GM19043 (cell line): ENCODE measurements around the gene UGT1A3.
"Not testable (repeated sequence)": the region's sequence is repeated elsewhere in the genome, so short reads cannot be mapped to it uniquely, and the experiment has no call there.

Experiments used
- ATAC-seq: cut with Tn5 transposase; IDR thresholded peaks from one replicate; pipeline ENCODE4 v1.9.1; 2021; ENCODE audit warnings: low read depth; ENCODE audit not compliant: unreplicated experiment

The UGT1A3 gene

DNA sequence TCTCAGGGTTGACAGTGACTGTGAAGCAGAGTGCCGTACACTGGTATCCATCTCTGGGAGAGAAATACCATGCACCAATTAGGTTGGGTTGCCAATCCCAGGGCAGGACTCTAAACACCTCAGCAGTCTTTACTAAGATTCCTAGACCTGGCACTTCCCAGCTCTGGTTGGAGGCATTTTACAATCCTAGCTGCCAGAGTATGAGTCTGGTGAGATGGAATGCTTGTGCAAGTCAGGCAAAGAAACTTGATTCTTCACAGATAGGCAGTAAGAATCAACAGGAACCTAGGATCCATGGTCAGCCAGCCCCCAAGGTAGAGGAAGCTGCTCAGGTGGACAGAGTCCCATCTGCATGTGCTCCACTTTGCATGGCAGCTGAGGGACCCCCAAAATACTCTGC lies 22.1 kb upstream of the UGT1A3 start:
- no peak for ATAC-seq

DNA sequence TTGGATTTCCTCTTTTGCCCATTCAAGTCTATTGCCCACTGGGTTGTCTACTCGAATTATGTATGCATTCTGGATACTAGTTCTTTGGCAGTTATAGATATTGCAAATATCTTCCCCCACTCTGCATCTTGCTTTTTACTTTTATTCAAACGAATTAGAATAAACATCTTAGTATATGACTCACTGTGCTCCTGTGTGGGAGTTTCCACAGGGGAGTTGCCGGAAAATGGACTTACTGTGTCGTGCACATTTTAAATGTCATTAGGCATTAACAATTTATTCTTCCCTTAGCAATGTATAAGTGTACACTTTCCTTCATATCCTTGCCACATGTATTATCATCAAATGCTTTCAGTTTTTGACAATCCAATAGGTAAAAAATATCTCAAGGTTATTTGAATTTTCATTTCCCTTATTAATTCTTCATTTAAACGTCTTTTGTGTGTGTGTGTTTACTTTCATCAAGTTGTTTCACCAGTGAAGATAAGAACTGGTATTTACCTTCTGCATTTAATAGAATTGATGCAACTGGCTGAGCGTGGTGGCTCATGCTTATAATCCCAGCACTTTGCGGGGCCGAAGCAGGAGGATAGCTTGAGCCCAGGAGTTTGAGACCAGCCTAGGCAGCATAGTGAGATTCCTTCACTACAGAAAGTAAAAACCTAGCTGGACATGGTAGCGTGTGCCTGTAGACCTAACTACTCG lies 20.8 kb upstream of the UGT1A3 start:
- no peak for ATAC-seq

DNA sequence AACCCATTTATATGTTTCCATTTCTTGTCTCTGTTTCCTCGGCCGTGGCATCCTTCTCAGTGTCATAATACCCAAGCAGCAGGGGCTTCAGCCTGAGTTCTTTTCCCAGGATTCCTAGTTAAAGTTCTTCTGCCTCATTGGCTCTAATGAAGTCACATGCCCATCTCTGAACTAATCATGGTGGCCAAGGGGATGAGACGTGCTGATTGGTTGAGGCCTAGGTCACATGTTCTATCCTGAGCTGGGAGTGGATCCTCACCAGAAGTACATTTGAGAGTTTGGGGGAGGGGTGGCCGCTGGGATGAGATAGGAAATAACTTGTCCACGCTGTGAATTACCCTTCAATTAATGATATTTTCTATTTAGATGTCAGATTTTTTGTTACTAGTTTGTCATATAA lies 19.9 kb upstream of the UGT1A3 start:
- ATAC-seq: no peak

DNA sequence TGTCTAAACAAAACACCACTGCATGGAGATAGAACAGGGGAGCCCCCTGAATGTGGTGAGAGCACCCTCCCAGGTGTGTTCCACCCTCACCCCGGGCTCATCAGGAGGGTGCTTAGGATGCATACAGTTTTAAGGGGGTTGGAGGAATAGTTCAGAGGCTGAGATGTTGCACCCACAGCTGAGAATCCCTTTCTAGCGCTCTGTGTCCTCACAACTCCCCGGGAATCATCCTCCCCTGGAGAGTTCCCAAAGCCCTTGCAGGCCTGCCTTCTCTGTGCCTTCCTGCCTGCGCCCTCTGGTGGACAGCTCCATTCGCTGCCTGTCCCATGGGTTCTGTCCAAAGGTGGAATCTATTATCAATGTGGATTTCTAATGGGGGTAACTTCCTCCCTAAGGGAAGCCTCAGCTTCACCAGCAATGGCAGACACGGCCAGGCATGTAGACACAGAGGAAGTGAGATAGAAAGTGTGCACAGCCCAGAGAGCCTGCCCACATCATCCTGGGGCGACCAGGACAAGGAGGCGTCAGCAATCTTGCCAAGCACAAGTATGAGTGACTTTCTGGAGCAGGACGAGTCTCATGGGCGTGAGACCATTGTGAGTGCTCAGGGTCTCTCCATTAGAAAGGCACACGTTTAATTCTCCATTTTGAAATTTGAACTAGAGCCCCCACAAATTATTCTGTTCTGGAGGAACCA lies 17.4 kb upstream of the UGT1A3 start:
- ATAC-seq: no peak

DNA sequence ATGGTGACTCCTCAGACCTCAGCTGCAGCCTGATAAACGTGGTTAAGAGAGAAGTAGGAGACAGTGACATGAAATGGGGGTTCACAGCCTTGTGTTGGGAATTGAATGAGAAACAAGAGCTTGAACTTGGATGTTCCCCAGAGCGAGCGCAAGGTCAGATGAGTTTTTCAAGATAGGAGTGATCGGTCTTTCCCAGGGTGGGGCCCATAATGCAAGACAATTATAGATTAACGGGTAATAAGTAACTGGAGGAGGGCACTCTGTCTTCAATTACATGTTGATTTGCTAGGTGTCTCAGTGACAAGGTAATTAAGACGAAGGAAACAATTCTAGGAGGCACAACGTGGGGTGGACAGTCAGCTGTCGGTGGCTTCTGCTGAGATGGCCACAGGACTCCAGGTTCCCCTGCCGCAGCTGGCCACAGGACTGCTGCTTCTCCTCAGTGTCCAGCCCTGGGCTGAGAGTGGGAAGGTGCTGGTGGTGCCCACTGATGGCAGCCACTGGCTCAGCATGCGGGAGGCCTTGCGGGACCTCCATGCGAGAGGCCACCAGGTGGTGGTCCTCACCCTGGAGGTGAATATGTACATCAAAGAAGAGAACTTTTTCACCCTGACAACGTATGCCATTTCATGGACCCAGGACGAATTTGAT lies 16.1 kb upstream of the UGT1A3 start, which contains the start of gene UGT1A5:
TSS of gene UGT1A5 (plus strand) at position 297 of the 651 bp plus-strand sequence. CDS start at position 382, 85 bp downstream.
- ATAC-seq: no peak

DNA sequence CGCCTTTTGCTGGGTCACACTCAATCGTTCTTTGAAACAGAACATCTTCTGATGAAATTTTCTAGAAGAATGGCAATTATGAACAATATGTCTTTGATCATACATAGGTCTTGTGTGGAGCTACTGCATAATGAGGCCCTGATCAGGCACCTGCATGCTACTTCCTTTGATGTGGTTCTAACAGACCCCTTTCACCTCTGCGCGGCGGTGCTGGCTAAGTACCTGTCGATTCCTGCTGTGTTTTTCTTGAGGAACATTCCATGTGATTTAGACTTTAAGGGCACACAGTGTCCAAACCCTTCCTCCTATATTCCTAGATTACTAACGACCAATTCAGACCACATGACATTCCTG lies 15.6 kb upstream of the UGT1A3 start:
- no peak for ATAC-seq

DNA sequence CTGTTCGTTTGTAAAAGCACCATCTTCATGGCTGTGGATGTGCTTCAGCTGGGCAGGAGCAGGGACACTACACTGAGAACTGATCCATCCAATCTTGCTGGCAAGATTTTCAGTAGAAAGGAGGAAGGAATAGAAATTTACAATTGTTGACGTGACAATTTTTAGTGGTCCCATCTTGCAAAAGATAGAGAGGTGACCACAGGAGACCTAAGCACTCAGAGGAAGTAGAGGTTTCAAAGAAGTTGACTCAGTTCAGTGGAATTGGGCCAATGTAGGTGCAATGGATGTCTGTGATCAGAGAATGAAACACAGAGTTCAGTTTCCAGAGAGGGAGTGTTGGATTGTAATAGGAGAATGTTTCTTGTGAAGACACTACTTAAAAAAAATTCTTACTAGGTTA lies 14.7 kb upstream of the UGT1A3 start:
- no peak for ATAC-seq

DNA sequence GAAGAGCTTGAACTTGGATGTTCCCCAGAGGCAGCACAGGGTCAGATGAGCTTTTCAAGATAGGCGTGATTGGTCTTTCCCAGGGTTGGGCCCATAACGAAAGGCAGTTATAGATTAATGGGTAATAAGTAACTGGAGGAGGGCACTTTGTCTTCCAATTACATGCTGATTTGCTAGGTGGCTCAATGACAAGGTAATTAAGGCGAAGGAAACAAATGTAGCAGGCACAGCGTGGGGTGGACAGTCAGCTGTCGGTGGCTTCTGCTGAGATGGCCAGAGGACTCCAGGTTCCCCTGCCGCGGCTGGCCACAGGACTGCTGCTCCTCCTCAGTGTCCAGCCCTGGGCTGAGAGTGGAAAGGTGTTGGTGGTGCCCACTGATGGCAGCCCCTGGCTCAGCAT lies 10.3 kb upstream of the UGT1A3 start, which contains the start of gene UGT1A4:
TSS of gene UGT1A4 (plus strand) at position 185 of the 400 bp plus-strand sequence. CDS start at position 270, 85 bp downstream.
- ATAC-seq: no peak

DNA sequence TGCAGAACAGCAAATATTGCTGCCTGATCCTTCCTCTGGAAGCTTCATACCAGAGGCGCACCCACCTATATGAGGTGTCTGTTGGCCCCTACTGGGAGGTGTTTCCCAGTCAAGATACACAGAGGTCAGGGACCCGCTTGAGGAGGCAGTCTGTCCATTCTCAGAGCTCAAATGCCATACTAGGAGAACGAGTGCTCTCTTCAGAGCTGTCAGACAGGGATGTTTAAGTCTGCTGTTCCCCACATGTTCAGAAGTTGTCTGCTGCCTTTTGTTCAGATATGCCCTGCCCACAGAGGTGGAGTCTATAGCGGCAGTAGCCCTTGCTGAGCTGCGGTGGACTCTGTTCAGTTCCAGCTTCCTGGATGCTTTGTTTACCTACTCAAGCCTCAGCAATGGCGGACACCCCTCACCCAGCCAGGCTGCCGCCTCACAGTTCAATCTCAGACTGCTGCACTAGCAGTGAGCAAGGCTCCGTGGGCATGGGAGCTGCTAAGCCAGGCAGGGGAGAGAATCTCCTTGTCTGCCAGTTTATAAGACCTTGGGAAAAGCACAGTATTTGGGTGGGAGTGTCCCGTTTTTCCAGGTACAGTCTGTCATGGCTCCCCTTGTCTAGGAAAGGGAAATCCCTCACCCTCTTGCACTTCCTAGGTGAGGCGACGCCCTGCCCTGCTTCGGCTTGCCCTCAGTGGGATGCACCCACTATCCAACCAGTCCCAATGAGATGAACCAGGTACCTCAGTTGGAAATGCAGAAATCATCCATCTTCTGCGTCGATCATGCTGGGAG lies 8.2 kb downstream of the UGT1A3 start:
- not testable (repeated sequence) for ATAC-seq

DNA sequence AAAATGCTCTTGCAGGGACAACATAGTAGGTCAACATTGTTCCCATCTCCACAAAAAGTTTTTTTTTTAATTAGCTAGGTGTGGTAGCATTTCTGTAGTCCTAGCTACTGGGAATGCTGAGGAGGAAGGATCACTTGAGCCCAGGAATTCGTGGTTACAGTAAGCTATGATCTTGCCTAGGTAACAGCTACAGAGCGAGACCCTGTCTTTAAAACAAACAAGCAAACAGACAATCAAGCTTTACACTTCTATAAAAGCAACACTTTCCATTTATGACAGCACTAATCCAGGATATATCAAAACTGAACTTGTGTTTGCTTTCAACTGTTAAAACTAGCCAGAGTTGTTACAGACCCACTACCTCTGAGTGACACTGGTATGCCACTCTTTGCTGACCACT lies 12.0 kb downstream of the UGT1A3 start:
- no peak for ATAC-seq

DNA sequence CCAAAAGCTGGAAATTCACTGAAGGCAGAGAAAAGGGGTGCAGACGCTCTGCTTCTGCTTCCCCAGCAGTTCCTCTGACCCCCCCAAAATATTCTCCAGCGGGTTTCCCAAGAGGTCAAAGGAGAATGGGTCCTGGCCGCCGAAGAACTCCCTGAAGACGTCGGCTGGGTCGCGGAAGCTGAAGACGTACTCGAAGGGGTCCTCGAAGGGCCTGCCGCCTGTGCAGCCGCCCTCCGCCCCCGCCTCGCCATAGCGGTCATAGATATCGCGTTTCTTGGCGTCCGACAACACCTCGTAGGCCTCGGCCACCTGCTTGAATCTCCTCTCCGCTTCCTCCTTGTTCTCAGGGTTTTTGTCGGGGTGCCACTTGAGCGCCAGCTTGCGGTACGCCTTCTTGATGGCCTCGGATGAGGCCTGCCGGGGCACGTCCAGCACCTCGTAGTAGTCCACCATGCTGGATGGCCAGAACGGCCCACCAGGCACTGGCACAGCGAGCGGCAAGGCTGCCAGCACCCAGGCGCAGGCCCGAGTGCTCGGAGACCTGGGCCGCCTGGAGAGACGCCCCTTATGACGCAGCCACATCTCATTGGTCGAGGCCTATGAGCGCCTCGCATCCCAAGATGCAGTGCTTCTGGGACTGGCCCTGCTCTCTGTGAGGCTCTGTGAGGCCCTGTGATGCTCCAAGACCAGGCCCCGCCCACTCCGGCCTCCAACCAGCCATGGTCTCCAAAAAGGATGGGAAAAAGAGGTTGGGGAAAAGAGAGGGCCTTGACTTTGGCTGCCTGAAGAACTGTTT lies 14.8 kb downstream of the UGT1A3 start:
- ATAC-seq: no peak

DNA sequence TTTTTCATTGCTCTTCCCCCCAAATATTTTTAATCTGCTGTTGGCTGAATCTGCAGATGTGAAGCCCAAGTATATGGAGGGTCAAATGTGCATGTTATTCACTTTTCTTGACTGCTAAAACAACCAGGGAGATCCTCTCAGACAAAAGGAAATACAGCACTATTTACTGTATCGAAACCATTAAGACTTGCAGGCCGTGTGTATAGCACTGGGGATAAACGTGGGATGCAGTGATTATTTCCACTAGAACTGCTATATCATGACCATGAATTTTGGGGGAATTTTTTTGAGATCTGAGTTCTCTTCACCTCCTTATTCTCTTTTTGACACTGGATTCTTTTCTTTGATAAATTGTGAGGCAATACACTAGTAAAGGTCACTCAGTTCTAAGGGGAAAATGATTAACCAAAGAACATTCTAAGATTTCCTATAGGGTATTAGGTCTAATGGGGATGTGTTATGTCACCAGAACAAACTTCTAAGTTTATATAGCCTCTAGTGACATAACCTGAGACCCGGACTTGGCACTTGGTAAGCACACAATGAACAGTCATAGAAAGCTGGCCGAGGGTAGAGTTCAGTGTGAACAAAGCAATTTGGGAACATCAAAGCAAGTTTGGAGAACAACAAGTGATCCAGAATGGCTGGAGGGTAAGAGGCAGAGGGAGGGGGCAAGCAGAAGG lies 16.4 kb downstream of the UGT1A3 start:
- no peak for ATAC-seq

DNA sequence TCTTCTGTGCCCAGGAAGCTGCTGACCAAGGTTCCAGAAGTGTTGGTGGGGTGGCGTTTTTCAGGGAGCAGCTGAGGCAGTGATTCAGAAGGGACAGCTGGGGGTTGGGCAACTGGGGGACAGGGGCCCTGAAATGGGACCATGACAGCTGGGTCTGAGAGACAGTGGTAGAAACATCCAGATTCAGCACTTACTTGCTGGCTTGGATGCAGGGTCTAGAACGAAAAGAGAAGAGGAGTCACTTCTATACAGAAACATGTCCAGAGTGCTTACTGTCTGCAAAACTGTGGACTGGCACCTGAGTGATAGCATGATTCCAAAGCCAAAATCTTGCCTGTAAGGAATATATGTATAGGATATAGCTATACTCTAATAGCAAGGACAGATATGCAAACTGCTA lies 17.0 kb downstream of the UGT1A3 start:
- not testable (repeated sequence) for ATAC-seq

DNA sequence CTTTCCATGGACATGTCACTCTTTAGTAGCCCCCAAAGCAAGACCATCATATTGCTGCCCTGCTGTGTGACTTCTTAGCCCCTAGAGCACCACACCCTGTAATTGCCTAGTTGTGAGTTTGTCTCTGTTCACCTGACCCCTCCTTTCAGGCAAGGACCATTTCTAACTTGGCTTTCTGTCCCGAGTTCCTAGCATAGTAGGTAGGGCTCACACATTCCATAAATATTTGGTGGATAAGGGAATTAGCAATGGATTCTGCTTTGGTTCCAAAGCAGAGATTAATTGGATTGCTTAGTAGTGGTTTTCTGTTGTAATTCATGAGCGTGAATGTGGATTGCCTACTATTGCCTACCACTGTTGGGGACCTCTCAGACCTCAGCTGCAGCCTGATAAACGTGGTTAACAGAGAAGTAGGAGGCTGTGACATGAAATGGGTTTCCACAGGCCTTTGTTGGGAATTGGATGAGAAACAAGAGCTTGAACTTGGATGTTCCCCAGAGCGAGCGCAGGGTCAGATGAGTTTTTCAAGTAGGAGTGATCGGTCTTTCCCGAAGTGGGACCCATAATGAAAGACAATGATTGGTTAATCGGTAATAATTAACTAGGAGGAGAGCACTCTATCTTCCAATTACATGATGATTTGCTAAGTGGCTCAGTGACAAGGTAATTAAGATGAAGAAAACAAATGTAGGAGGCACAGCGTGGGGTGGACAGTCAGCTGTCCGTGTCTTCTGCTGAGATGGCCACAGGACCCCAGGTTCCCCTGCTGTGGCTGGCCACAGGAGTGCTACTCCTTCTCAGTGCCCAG lies 17.8 kb downstream of the UGT1A3 start:
- no peak for ATAC-seq

DNA sequence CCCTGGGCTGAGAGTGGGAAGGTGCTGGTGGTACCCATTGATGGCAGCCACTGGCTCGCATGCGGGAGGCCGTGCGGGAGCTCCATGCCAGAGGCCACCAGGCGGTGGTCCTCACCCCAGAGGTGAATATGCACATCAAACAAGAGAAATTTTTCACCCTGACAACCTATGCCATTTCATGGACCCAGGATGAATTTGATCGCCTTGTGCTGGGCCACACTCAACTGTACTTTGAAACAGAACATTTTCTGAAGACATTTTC lies 18.4 kb downstream of the UGT1A3 start:
- ATAC-seq: no peak

DNA sequence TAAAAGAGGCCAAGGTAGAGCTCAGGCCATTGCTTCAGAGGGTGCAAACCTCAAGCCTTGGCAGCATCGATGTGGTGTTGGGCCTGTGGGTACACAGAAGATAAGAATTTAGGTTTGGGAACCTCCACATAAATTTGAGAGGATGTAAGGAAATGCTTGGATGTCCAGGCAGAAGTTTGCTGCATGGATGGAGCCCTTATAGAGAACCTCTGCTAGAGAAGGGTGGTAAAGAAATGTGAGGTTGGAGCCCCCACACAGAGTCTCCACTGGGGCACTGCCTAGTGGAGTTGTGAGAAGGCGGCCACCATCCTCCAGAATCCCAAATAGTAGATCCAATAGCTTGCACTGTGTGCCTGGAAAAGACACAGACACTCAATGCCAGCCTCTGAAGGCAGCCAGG lies 21.8 kb downstream of the UGT1A3 start:
- not testable (repeated sequence) for ATAC-seq

DNA sequence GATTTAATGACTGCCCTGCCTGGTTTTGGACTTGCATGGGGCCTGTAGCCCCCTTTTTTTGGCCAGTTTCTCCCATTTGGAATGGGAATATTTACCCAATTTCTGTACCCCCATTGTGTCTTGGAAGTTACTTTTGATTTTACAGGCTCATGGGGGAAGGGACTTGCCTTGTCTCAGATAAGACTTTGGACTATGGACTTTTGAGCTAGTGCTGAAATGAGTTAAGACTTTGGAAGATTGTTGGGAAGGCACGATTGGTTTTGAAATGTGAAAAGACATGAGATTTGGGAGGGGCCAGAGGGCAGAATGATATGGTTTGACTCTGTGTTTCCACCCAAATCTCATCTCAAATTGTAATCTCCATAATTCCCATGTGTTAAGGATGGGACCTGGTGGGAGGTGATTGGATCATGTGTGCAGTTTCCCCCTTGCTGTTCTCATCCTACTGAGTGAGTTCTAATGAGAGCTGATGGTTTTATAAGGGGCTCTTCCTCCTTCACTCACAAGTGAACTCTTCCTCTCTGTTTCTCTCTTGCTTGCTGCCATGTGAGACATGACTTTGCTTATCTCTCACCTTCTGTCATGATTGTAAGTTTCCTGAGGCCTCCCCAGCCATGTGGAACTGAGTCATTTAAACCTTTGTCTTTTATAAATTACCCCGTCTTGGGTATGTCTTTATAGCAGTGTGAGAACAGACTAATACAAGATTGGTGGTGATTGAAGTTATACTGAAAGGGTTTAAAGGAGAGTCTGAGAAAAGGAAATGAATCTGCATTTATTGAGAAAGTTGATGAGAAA lies 22.6 kb downstream of the UGT1A3 start:
- not testable (repeated sequence) for ATAC-seq
